ENCODE results near the gene NAV1. TPM values are rescaled to one million over a fixed set of nuclear protein-coding genes. Genes with fewer than 3 reads are reported as not detected.

The NAV1 gene
- total RNA-seq, 1 donor from 2014 or later = 34.1 TPM

Other genes starting within 250 kb of the NAV1 start
- gene TNNT2, start 161.4 kb upstream of the NAV1 start, total RNA-seq = 6.4 TPM
- gene LAD1, start 139.8 kb upstream of the NAV1 start, total RNA-seq = 42.6 TPM
- 0.49 TPM for gene TNNI1, start 117.4 kb upstream of the NAV1 start, total RNA-seq
- 90.0 TPM for gene PHLDA3, start 69.9 kb upstream of the NAV1 start, total RNA-seq
- gene CSRP1, start 32.0 kb upstream of the NAV1 start, total RNA-seq = 280 TPM

Measured in upper lobe of right lung (tissue), 1 donor.